ENCODE data around the gene ZNF469. TPM values are rescaled to one million over a fixed set of nuclear protein-coding genes. Genes with fewer than 3 reads are reported as not detected.
A peak's percentile ranks its signal among the peaks of the same experiment; 100 is the strongest.

ZNF469 gene
- polyA plus RNA-seq, 1 donor = 1.0 TPM

GRCh38 chr16:88378836-88379693, 3.7 kb upstream of the ZNF469 start:
- no peak for DNase-seq
- Histone ChIP-seq H3K27me3 (ENCODE audit: control insufficient read depth, insufficient read depth, low read length) (peaks cover 23% of the 10 kb centered on the region), H3K4me1 (ENCODE audit: control insufficient read depth, insufficient read depth, low read length) (peaks cover 2% of the 10 kb centered on the region), H3K9me3 (ENCODE audit: control insufficient read depth, low read depth, low read length) (no peaks in the 10 kb centered on the region), H3K4me3 (ENCODE audit: low read length) (no peak overlapping the region), H3K36me3 (ENCODE audit: control insufficient read depth, insufficient read depth, low read length) (no peaks in the 10 kb centered on the region), H3K27ac (ENCODE audit: low read length) (no peak overlapping the region)
- no CpG with 5 or more reads among the region's 25 CpGs for WGBS (ENCODE audit: insufficient coverage, low lambda C conversion rate)

DNA sequence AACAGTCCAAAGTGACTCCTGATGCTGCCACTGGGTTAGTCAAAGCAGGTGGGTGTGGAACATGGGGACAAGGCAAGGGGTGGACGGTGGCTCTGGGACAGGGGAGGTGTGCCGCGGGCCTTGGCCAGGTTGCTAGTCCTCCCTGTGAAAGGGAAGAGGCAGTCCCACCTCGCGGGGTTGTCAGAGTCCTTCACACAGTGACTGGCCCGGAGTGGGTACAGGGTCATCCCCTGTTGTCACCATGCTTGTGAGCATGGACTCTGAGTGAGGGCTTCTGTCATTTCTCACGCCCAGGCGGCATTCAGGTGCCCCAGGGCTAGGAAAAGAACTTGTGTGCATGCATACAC, 3.1 kb upstream of the ZNF469 start:
- Histone ChIP-seq H3K4me3 (ENCODE audit: low read length) (no peak overlapping the region), H3K27me3 (ENCODE audit: control insufficient read depth, insufficient read depth, low read length) (peaks cover 29% of the 10 kb centered on the region), H3K36me3 (ENCODE audit: control insufficient read depth, insufficient read depth, low read length) (no peaks in the 10 kb centered on the region), H3K27ac (ENCODE audit: low read length) (no peak overlapping the region), H3K9me3 (ENCODE audit: control insufficient read depth, low read depth, low read length) (no peaks in the 10 kb centered on the region), H3K4me1 (ENCODE audit: control insufficient read depth, insufficient read depth, low read length) (peaks cover 2% of the 10 kb centered on the region)
- no peak for DNase-seq
- no CpG with 5 or more reads among the region's 8 CpGs for WGBS (ENCODE audit: insufficient coverage, low lambda C conversion rate)

DNA sequence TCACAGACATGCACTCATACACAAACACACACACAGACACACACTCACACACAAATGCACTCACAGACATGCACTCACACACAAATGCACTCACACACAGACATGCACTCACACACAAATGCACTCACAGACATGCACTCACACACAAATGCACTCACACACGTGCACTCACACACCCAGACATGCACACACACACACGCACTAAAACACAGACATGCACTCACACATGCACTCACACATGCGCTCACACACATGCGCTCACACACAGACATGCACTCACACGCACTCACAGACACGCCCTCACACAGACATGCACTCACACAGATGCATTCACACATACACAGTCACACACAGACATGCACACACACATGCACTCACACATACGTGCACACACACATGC, 2.7 kb upstream of the ZNF469 start:
- no peak overlapping the region for H3K4me3 ChIP-seq (ENCODE audit: low read length)
- H3K4me1 ChIP-seq (ENCODE audit: control insufficient read depth, insufficient read depth, low read length) = peaks cover 2% of the 10 kb centered on the region
- H3K36me3 ChIP-seq (ENCODE audit: control insufficient read depth, insufficient read depth, low read length) = no peaks in the 10 kb centered on the region
- no peak for DNase-seq
- no peak overlapping the region for H3K27ac ChIP-seq (ENCODE audit: low read length)
- no CpG with 5 or more reads among the region's 7 CpGs for WGBS (ENCODE audit: insufficient coverage, low lambda C conversion rate)
- peaks cover 33% of the 10 kb centered on the region for H3K27me3 ChIP-seq (ENCODE audit: control insufficient read depth, insufficient read depth, low read length)
- H3K9me3 ChIP-seq (ENCODE audit: control insufficient read depth, low read depth, low read length) = no peaks in the 10 kb centered on the region

DNA sequence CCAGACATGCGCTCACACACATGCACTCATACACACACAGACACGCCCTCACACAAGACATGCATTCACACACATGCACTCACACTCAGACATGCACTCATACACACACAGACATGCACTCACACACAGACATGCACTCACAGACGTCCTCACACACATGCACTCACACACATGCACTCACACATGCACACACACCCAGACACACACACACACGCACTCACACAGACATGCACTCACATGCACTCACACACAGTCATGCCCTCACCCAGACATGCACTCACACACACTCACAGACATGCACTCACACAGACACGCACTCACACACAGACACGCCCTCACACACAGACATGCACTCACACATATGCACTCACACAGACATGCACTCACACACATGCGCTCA, 2.1 kb upstream of the ZNF469 start:
- no peak overlapping the region for H3K27ac ChIP-seq (ENCODE audit: low read length)
- WGBS (ENCODE audit: insufficient coverage, low lambda C conversion rate) = no CpG with 5 or more reads among the region's 7 CpGs
- H3K36me3 ChIP-seq (ENCODE audit: control insufficient read depth, insufficient read depth, low read length) = no peaks in the 10 kb centered on the region
- H3K4me1 ChIP-seq (ENCODE audit: control insufficient read depth, insufficient read depth, low read length) = peaks cover 2% of the 10 kb centered on the region
- no peaks in the 10 kb centered on the region for H3K9me3 ChIP-seq (ENCODE audit: control insufficient read depth, low read depth, low read length)
- H3K4me3 ChIP-seq (ENCODE audit: low read length) = no peak overlapping the region
- H3K27me3 ChIP-seq (ENCODE audit: control insufficient read depth, insufficient read depth, low read length) = peaks cover 38% of the 10 kb centered on the region
- no peak for DNase-seq

DNA sequence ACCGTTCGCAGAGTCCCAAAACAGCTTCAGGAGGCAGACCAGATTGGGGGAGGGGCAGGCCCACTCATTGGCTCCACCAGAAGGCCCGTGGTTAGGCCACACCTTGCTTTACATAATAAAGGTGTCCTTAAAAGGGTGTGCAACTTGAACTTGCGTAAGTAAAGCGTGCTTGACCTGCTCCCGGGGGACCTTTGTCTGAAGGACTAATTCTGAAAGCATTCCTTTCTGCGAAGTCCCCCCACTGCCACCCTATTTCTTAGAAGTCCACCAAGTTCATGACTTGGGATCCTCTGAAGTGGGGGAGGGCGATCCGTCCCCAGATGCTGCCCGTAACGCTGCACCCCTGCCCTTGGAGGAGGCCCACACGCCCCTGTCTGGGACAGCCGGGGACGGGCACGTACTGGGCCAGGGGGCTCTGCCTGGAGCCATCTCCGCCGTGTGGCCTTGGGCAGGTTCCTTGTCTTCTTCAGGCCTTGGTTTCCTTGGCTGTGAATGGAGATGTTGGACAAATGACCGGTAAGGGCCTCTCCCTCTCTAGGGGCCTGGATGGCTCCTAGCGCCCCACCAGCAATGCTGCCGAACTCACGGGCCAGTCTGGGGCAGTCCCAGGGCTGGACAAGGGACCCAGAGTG, 823 bp upstream of the ZNF469 start:
- H3K36me3 ChIP-seq (ENCODE audit: control insufficient read depth, insufficient read depth, low read length) = no peaks in the 10 kb centered on the region
- no peak for DNase-seq
- H3K4me3 ChIP-seq (ENCODE audit: low read length) = no peak overlapping the region
- H3K9me3 ChIP-seq (ENCODE audit: control insufficient read depth, low read depth, low read length) = no peaks in the 10 kb centered on the region
- no peak overlapping the region for H3K27ac ChIP-seq (ENCODE audit: low read length)
- WGBS (ENCODE audit: insufficient coverage, low lambda C conversion rate) = no CpG with 5 or more reads among the region's 21 CpGs
- peaks cover 47% of the 10 kb centered on the region for H3K27me3 ChIP-seq (ENCODE audit: control insufficient read depth, insufficient read depth, low read length)
- H3K4me1 ChIP-seq (ENCODE audit: control insufficient read depth, insufficient read depth, low read length) = peaks cover 2% of the 10 kb centered on the region

GRCh38 chr16:88383401-88384221, 852 bp downstream of the ZNF469 start:
- DNase-seq = peak in 1 of 2 donors; percentile 16
- no peak overlapping the region for H3K27ac ChIP-seq (ENCODE audit: low read length)
- peaks cover 7% of the 10 kb centered on the region for H3K4me1 ChIP-seq (ENCODE audit: control insufficient read depth, insufficient read depth, low read length)
- H3K36me3 ChIP-seq (ENCODE audit: control insufficient read depth, insufficient read depth, low read length) = no peaks in the 10 kb centered on the region
- H3K9me3 ChIP-seq (ENCODE audit: control insufficient read depth, low read depth, low read length) = no peaks in the 10 kb centered on the region
- H3K27me3 ChIP-seq (ENCODE audit: control insufficient read depth, insufficient read depth, low read length) = peaks cover 61% of the 10 kb centered on the region
- no peak overlapping the region for H3K4me3 ChIP-seq (ENCODE audit: low read length)
- WGBS (ENCODE audit: insufficient coverage, low lambda C conversion rate) = no CpG with 5 or more reads among the region's 94 CpGs

GRCh38 chr16:88384222-88385111, 1.7 kb downstream of the ZNF469 start:
- Histone ChIP-seq H3K27me3 (ENCODE audit: control insufficient read depth, insufficient read depth, low read length) (peaks cover 59% of the 10 kb centered on the region), H3K4me3 (ENCODE audit: low read length) (no peak overlapping the region), H3K4me1 (ENCODE audit: control insufficient read depth, insufficient read depth, low read length) (peaks cover 7% of the 10 kb centered on the region), H3K27ac (ENCODE audit: low read length) (no peak overlapping the region), H3K9me3 (ENCODE audit: control insufficient read depth, low read depth, low read length) (no peaks in the 10 kb centered on the region), H3K36me3 (ENCODE audit: control insufficient read depth, insufficient read depth, low read length) (no peaks in the 10 kb centered on the region)
- whole genome bisulfite sequencing (ENCODE audit: insufficient coverage, low lambda C conversion rate) = no CpG with 5 or more reads among the region's 18 CpGs
- DNase-seq = no peak

DNA sequence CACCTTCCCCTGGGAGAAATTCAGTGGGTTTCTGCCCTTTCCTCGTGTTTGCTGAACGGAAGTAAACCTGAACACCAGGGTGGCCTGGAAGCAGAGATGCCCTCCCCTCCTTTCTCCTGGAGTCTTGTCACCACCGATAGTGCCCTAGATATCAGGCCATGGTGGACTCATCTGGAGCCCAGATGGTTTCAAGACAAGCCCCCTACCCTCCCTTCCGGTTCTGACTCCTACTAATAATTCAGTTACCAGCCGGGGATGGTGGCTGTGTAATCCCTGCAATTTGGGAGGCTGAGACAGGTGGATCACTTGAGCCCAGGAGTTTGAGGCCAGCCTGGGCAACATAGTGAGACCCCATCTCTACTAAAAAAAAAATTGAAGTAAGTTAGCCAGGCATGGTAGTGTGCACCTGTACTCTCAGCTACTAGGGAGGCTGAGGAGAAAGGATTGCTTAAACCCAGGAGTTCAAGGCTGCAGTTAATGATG, 2.4 kb downstream of the ZNF469 start:
- DNase-seq = no peak
- H3K27ac ChIP-seq (ENCODE audit: low read length) = no peak overlapping the region
- H3K9me3 ChIP-seq (ENCODE audit: control insufficient read depth, low read depth, low read length) = no peaks in the 10 kb centered on the region
- WGBS (ENCODE audit: insufficient coverage, low lambda C conversion rate) = no CpG with 5 or more reads among the region's 5 CpGs
- peaks cover 7% of the 10 kb centered on the region for H3K4me1 ChIP-seq (ENCODE audit: control insufficient read depth, insufficient read depth, low read length)
- H3K4me3 ChIP-seq (ENCODE audit: low read length) = no peak overlapping the region
- H3K27me3 ChIP-seq (ENCODE audit: control insufficient read depth, insufficient read depth, low read length) = peaks cover 58% of the 10 kb centered on the region
- H3K36me3 ChIP-seq (ENCODE audit: control insufficient read depth, insufficient read depth, low read length) = no peaks in the 10 kb centered on the region

GRCh38 chr16:88385831-88386815, 3.4 kb downstream of the ZNF469 start:
- H3K27ac ChIP-seq (ENCODE audit: low read length) = no peak overlapping the region
- DNase-seq = no peak
- peaks cover 58% of the 10 kb centered on the region for H3K27me3 ChIP-seq (ENCODE audit: control insufficient read depth, insufficient read depth, low read length)
- H3K36me3 ChIP-seq (ENCODE audit: control insufficient read depth, insufficient read depth, low read length) = no peaks in the 10 kb centered on the region
- H3K4me3 ChIP-seq (ENCODE audit: low read length) = no peak overlapping the region
- H3K4me1 ChIP-seq (ENCODE audit: control insufficient read depth, insufficient read depth, low read length) = peaks cover 7% of the 10 kb centered on the region
- no CpG with 5 or more reads among the region's 31 CpGs for WGBS (ENCODE audit: insufficient coverage, low lambda C conversion rate)
- H3K9me3 ChIP-seq (ENCODE audit: control insufficient read depth, low read depth, low read length) = no peaks in the 10 kb centered on the region

All from large intestine (tissue), 3 donors.